BLaER1 (cell line): ENCODE results near the gene C1orf94.
A peak's percentile ranks its signal among the peaks of the same experiment; 100 is the strongest.
"Not testable (repeated sequence)": the region's sequence is repeated elsewhere in the genome, so short reads cannot be mapped to it uniquely, and the experiment has no call there.

Experiments used
- H3K27ac ChIP-seq: shearing (Covaris generic); formaldehyde crosslinking; 2 replicates; pipeline ENCODE4 v1.8.1; 2022
- H3K27me3 ChIP-seq: shearing (Covaris generic); formaldehyde crosslinking; 2 replicates; pipeline ENCODE4 v1.8.1; 2022
- H3K36me3 ChIP-seq: shearing (Covaris generic); formaldehyde crosslinking; 2 replicates; pipeline ENCODE4 v1.8.1; 2022
- H3K4me1 ChIP-seq: shearing (Covaris generic); formaldehyde crosslinking; 2 replicates; pipeline ENCODE4 v1.8.1; 2022
- H3K4me2 ChIP-seq: shearing (Covaris generic); formaldehyde crosslinking; 2 replicates; pipeline ENCODE4 v1.8.1; 2022
- H3K4me3 ChIP-seq: shearing (Covaris generic); formaldehyde crosslinking; 2 replicates; pipeline ENCODE4 v1.8.1; 2022
- H3K9ac ChIP-seq: shearing (Covaris generic); formaldehyde crosslinking; 2 replicates; pipeline ENCODE4 v1.8.1; 2022
- H3K9me3 ChIP-seq: shearing (Covaris generic); formaldehyde crosslinking; 2 replicates; pipeline ENCODE4 v1.8.1; 2022
- H4K20me1 ChIP-seq: shearing (Covaris generic); formaldehyde crosslinking; 2 replicates; pipeline ENCODE4 v1.8.1; 2022
- Cebpa-rat ChIP-seq: shearing (Covaris generic); IDR thresholded peaks from 2 replicates; pipeline ENCODE4 v1.8.1; 2022

Gene C1orf94

GRCh38 chr1:34163792-34164731 lies 12.6 kb upstream of the C1orf94 start:
- H3K36me3 ChIP-seq: no peaks in the 10 kb centered on the region
- no peak for TF ChIP-seq Cebpa-rat
- H3K4me1 ChIP-seq: peaks cover 41% of the 10 kb centered on the region
- no peak overlapping the region for H3K27ac ChIP-seq
- peak overlapping the region; percentile 49; the same call in 1 of the 2 replicates for H3K9ac ChIP-seq
- peaks cover 10% of the 10 kb centered on the region for H4K20me1 ChIP-seq
- H3K4me3 ChIP-seq: peak overlapping the region; percentile 69
- H3K9me3 ChIP-seq: no peaks in the 10 kb centered on the region
- H3K4me2 ChIP-seq: peak overlapping the region; percentile 98
- H3K27me3 ChIP-seq: peaks cover 90% of the 10 kb centered on the region

GRCh38 chr1:34164771-34165391 lies 11.8 kb upstream of the C1orf94 start, which contains the start of gene CSMD2:
Gene CSMD2 (minus strand): TSS chr1:34165230. CDS start chr1:34165097, 133 bp downstream.
- H3K4me3 ChIP-seq: peak within 1 kb of the TSS; percentile 69
- no peak within 1 kb of the TSS; the same call in 1 of the 2 replicates for H3K9ac ChIP-seq
- TF ChIP-seq Cebpa-rat: no peak
- peaks cover 87% of the 10 kb centered on the region for H3K27me3 ChIP-seq
- peaks cover 10% of the 10 kb centered on the region for H4K20me1 ChIP-seq
- H3K27ac ChIP-seq: no peak within 1 kb of the TSS
- H3K4me2 ChIP-seq: peak within 1 kb of the TSS; percentile 99
- no peaks in the 10 kb centered on the region for H3K9me3 ChIP-seq
- H3K36me3 ChIP-seq: no peaks in the 10 kb centered on the region
- peaks cover 41% of the 10 kb centered on the region for H3K4me1 ChIP-seq

GRCh38 chr1:34165422-34165921 lies 11.2 kb upstream of the C1orf94 start:
- Histone ChIP-seq H3K9me3 (no peaks in the 10 kb centered on the region), H3K9ac (no peak overlapping the region), H3K4me2 (peak overlapping the region; percentile 98), H3K27ac (no peak overlapping the region), H4K20me1 (peaks cover 10% of the 10 kb centered on the region), H3K4me3 (peak overlapping the region; percentile 69), H3K4me1 (peaks cover 41% of the 10 kb centered on the region), H3K36me3 (no peaks in the 10 kb centered on the region), H3K27me3 (peaks cover 81% of the 10 kb centered on the region)
- no peak for TF ChIP-seq Cebpa-rat

GRCh38 chr1:34166191-34166624 lies 10.5 kb upstream of the C1orf94 start:
- Histone ChIP-seq H3K9ac (peak overlapping the region; percentile 55; the same call in 1 of the 2 replicates), H3K4me1 (peaks cover 41% of the 10 kb centered on the region), H3K27ac (no peak overlapping the region), H3K4me3 (peak overlapping the region; percentile 64), H3K9me3 (no peaks in the 10 kb centered on the region), H3K27me3 (peaks cover 74% of the 10 kb centered on the region), H3K4me2 (peak overlapping the region; percentile 99), H3K36me3 (no peaks in the 10 kb centered on the region), H4K20me1 (peaks cover 10% of the 10 kb centered on the region)
- TF ChIP-seq Cebpa-rat: no peak

- Histone ChIP-seq H3K9me3 (no peaks in the 10 kb centered on the region), H3K4me1 (peaks cover 41% of the 10 kb centered on the region), H3K4me2 (peak overlapping the region; percentile 99), H3K27me3 (peaks cover 68% of the 10 kb centered on the region), H3K9ac (peak overlapping the region; percentile 55; the same call in 1 of the 2 replicates), H3K27ac (no peak overlapping the region; the same call in 1 of the 2 replicates), H4K20me1 (peaks cover 10% of the 10 kb centered on the region), H3K36me3 (no peaks in the 10 kb centered on the region), H3K4me3 (peak overlapping the region; percentile 64)
- TF ChIP-seq Cebpa-rat: no peak
Observed at GRCh38 chr1:34166625-34167361, 9.9 kb upstream of the C1orf94 start.

- Histone ChIP-seq H3K4me2 (peak overlapping the region; percentile 99; the same call in 1 of the 2 replicates), H3K27me3 (peaks cover 62% of the 10 kb centered on the region), H4K20me1 (peaks cover 10% of the 10 kb centered on the region), H3K27ac (no peak overlapping the region), H3K4me1 (peaks cover 41% of the 10 kb centered on the region), H3K36me3 (no peaks in the 10 kb centered on the region), H3K9ac (no peak overlapping the region), H3K9me3 (no peaks in the 10 kb centered on the region), H3K4me3 (no peak overlapping the region)
- TF ChIP-seq Cebpa-rat: no peak
Observed at GRCh38 chr1:34167389-34167788, 9.3 kb upstream of the C1orf94 start.

GRCh38 chr1:34175744-34176143 lies 963 bp upstream of the C1orf94 start:
- no peak overlapping the region for H3K4me2 ChIP-seq
- no peaks in the 10 kb centered on the region for H3K27me3 ChIP-seq
- no peak for TF ChIP-seq Cebpa-rat
- no peaks in the 10 kb centered on the region for H3K36me3 ChIP-seq
- H4K20me1 ChIP-seq: no peaks in the 10 kb centered on the region
- no peak overlapping the region for H3K4me3 ChIP-seq
- H3K9me3 ChIP-seq: no peaks in the 10 kb centered on the region
- no peak overlapping the region for H3K9ac ChIP-seq
- no peak overlapping the region for H3K27ac ChIP-seq
- no peaks in the 10 kb centered on the region for H3K4me1 ChIP-seq

GRCh38 chr1:34178072-34178471 lies 1.4 kb downstream of the C1orf94 start:
- no peak for TF ChIP-seq Cebpa-rat
- no peaks in the 10 kb centered on the region for H3K4me1 ChIP-seq
- no peaks in the 10 kb centered on the region for H4K20me1 ChIP-seq
- H3K9ac ChIP-seq: no peak overlapping the region
- no peaks in the 10 kb centered on the region for H3K36me3 ChIP-seq
- H3K4me2 ChIP-seq: no peak overlapping the region
- H3K4me3 ChIP-seq: no peak overlapping the region
- H3K27me3 ChIP-seq: no peaks in the 10 kb centered on the region
- H3K9me3 ChIP-seq: no peaks in the 10 kb centered on the region
- no peak overlapping the region for H3K27ac ChIP-seq

GRCh38 chr1:34183381-34183780 lies 6.7 kb downstream of the C1orf94 start:
- not testable (repeated sequence) for H3K27ac ChIP-seq, H3K36me3 ChIP-seq, H3K9ac ChIP-seq, H3K4me3 ChIP-seq, H3K9me3 ChIP-seq, H3K27me3 ChIP-seq, H3K4me2 ChIP-seq, H3K4me1 ChIP-seq, H4K20me1 ChIP-seq
